Measurements from ENCODE around the gene STXBP1. TPM values are rescaled to one million over a fixed set of nuclear protein-coding genes. Genes with fewer than 3 reads are reported as not detected.

The STXBP1 gene
- polyA plus RNA-seq, 3 donors: 0.27 to 0.59 TPM; not detected in 1

GRCh38 chr9:127731938-127732337 lies 119.9 kb downstream of the STXBP1 start:
- WGBS (ENCODE audit: insufficient coverage): 94% methylated on average over 14 of the region's 16 CpGs

GRCh38 chr9:127732444-127732843 lies 120.4 kb downstream of the STXBP1 start:
- H3K4me3 Mint-ChIP-seq: no peak overlapping the region
- H3K9me3 Mint-ChIP-seq: peaks cover 0 to 1% (median 0%) of the 10 kb centered on the region in 7 donors
- no peak overlapping the region for H3K4me3 ChIP-seq (replicated peaks in 1 of 3; ENCODE audit: low read depth in 2 of 3, low read length in 3 of 3)
- H3K27me3 ChIP-seq (ENCODE audit: control insufficient read depth in 2 of 2, insufficient read depth in 2 of 2, low read length in 2 of 2): no peaks in the 10 kb centered on the region
- H3K4me2 ChIP-seq (replicated peaks; ENCODE audit: extremely low read depth, low read length, poor library complexity, severe bottlenecking): no peak overlapping the region
- no peak for DNase-seq
- intact Hi-C loops (cut with micrococcal nuclease): loop anchor here (2.0 to 5.0 kb wide), 2 partner anchors 140 to 228 kb away; no protein-coding TSS in a partner anchor
- 97% methylated on average over 20 of the region's 21 CpGs for whole genome bisulfite sequencing (ENCODE audit: insufficient coverage)
- no peak overlapping the region for H3K27ac Mint-ChIP-seq
- peaks cover 19 to 40% of the 10 kb centered on the region in 2 donors for H3K36me3 Mint-ChIP-seq
- no peak overlapping the region for H2AFZ ChIP-seq (ENCODE audit: insufficient read depth, low read depth, low read length, poor library complexity, severe bottlenecking)
- no peaks in the 10 kb centered on the region for H3K9me3 ChIP-seq (replicated peaks in 1 of 2; ENCODE audit: control insufficient read depth in 1 of 2, insufficient read depth in 1 of 2, low read length in 2 of 2)
- H3K27ac ChIP-seq (ENCODE audit: low read depth in 1 of 2, low read length in 2 of 2): no peak overlapping the region
- H3K27me3 Mint-ChIP-seq (ENCODE audit: low read depth in 3 of 3): peaks cover 0 to 3% (median 0%) of the 10 kb centered on the region in 3 donors
- H4K20me1 ChIP-seq (ENCODE audit: insufficient read depth, low read length): peaks cover 41% of the 10 kb centered on the region
- H3K79me2 ChIP-seq (ENCODE audit: insufficient read depth, low read length): no peaks in the 10 kb centered on the region
- H3K9ac ChIP-seq (ENCODE audit: insufficient read depth, low read length, poor library complexity, severe bottlenecking): no peak overlapping the region
- peaks cover 19 to 25% of the 10 kb centered on the region in 2 donors for H3K4me1 ChIP-seq (ENCODE audit: control insufficient read depth in 1 of 2, insufficient read depth in 2 of 2, low read length in 2 of 2)
- TF ChIP-seq CTCF (IDR thresholded peaks at IDR 0.05): no peak
- H3K4me1 Mint-ChIP-seq: peaks cover 17% of the 10 kb centered on the region
- H3K36me3 ChIP-seq (replicated peaks in 1 of 2; ENCODE audit: control insufficient read depth in 1 of 2, insufficient read depth in 2 of 2, low read length in 2 of 2): peaks cover 16 to 32% of the 10 kb centered on the region in 2 donors

More at GRCh38 chr9:127731938-127732337, 119.9 kb downstream of the STXBP1 start:
- Histone ChIP-seq H3K4me3 (replicated peaks in 1 of 3; ENCODE audit: low read depth in 2 of 3, low read length in 3 of 3) (no peak overlapping the region), H3K4me1 (ENCODE audit: control insufficient read depth in 1 of 2, insufficient read depth in 2 of 2, low read length in 2 of 2) (peaks cover 19 to 25% of the 10 kb centered on the region in 2 donors), H3K27ac (ENCODE audit: low read depth in 1 of 2, low read length in 2 of 2) (no peak overlapping the region), H3K9me3 (replicated peaks in 1 of 2; ENCODE audit: control insufficient read depth in 1 of 2, insufficient read depth in 1 of 2, low read length in 2 of 2) (no peaks in the 10 kb centered on the region), H2AFZ (ENCODE audit: insufficient read depth, low read depth, low read length, poor library complexity, severe bottlenecking) (no peak overlapping the region), H3K4me2 (replicated peaks; ENCODE audit: extremely low read depth, low read length, poor library complexity, severe bottlenecking) (no peak overlapping the region), H3K36me3 (replicated peaks in 1 of 2; ENCODE audit: control insufficient read depth in 1 of 2, insufficient read depth in 2 of 2, low read length in 2 of 2) (peaks cover 16 to 32% of the 10 kb centered on the region in 2 donors), H3K27me3 (ENCODE audit: control insufficient read depth in 2 of 2, insufficient read depth in 2 of 2, low read length in 2 of 2) (no peaks in the 10 kb centered on the region), H4K20me1 (ENCODE audit: insufficient read depth, low read length) (peaks cover 41% of the 10 kb centered on the region), H3K9ac (ENCODE audit: insufficient read depth, low read length, poor library complexity, severe bottlenecking) (no peak overlapping the region), H3K79me2 (ENCODE audit: insufficient read depth, low read length) (no peaks in the 10 kb centered on the region)
- Mint-ChIP-seq H3K36me3 (peaks cover 16 to 37% of the 10 kb centered on the region in 2 donors), H3K27me3 (ENCODE audit: low read depth in 3 of 3) (peaks cover 0 to 6% (median 2%) of the 10 kb centered on the region in 3 donors), H3K4me3 (no peak overlapping the region), H3K4me1 (peaks cover 17% of the 10 kb centered on the region), H3K27ac (peak overlapping the region in 3 of 7 donors; percentile 15 to 77 (median 60)), H3K9me3 (peaks cover 0 to 1% (median 0%) of the 10 kb centered on the region in 7 donors)
- no peak for DNase-seq
- no peak for TF ChIP-seq CTCF (IDR thresholded peaks at IDR 0.05)
- intact Hi-C loops (cut with micrococcal nuclease): loop anchor here (2.0 to 5.0 kb wide), 2 partner anchors 140 to 227 kb away; no protein-coding TSS in a partner anchor
